SK-N-SH treated with all-trans-retinoic acid at 6 μM for 48 hours (cell line): ENCODE results near the gene ABCG4.

Source experiments
- ATAC-seq: fragments of 200-7000 bp; cut with Tn5 transposase; 3 replicates; pipeline ENCODE4 v1.9.1; 2020; ENCODE audit warnings: mild to moderate bottlenecking, moderate library complexity
- ARNTL ChIP-seq: fragments of 450-650 bp; formaldehyde crosslinking; IDR thresholded peaks from 2 replicates; pipeline ENCODE4 v1.5.0; 2020; ENCODE audit warnings: low read depth, mild to moderate bottlenecking, moderate library complexity, borderline replicate concordance
- BACH2 ChIP-seq: fragments of 250-450 bp; sonication (Bioruptor Pico); IDR thresholded peaks from 2 replicates; pipeline ENCODE4 v1.9.0; 2021; ENCODE audit warnings: mild to moderate bottlenecking, borderline replicate concordance
- CREB5 ChIP-seq: fragments of 250-450 bp; sonication (Bioruptor Pico); IDR thresholded peaks from 2 replicates; pipeline ENCODE4 v1.5.1; 2020; ENCODE audit warnings: low read depth, mild to moderate bottlenecking, moderate library complexity
- CSRNP3 ChIP-seq: fragments of 250-450 bp; sonication (Bioruptor Pico); IDR thresholded peaks from 2 replicates; pipeline ENCODE4 v1.5.1; 2021; ENCODE audit warnings: mild to moderate bottlenecking, moderate library complexity
- ESRRG ChIP-seq: fragments of 250-450 bp; sonication (Bioruptor Pico); IDR thresholded peaks from 2 replicates; pipeline ENCODE4 v1.6.1; 2021; ENCODE audit warnings: mild to moderate bottlenecking
- OSR1 ChIP-seq: fragments of 250-450 bp; sonication (Bioruptor Pico); IDR thresholded peaks from 2 replicates; pipeline ENCODE4 v1.8.0; 2022; ENCODE audit warnings: moderate library complexity, mild to moderate bottlenecking, inconsistent platforms
- POU6F1 ChIP-seq: fragments of 250-450 bp; sonication (Bioruptor Pico); IDR thresholded peaks from 2 replicates; pipeline ENCODE4 v1.8.0; 2021; ENCODE audit warnings: low read depth, mild to moderate bottlenecking, moderate library complexity, borderline replicate concordance
- RARB ChIP-seq: fragments of 250-450 bp; sonication (Bioruptor Pico); IDR thresholded peaks from 2 replicates; pipeline ENCODE4 v1.8.0; 2021; ENCODE audit warnings: mild to moderate bottlenecking, moderate library complexity
- SNAI2 ChIP-seq: fragments of 250-450 bp; sonication (Bioruptor Pico); IDR thresholded peaks from 2 replicates; pipeline ENCODE4 v1.5.0; 2020; ENCODE audit warnings: mild to moderate bottlenecking, moderate library complexity
- TCF4 ChIP-seq: fragments of 250-450 bp; sonication (Bioruptor Pico); IDR thresholded peaks from 2 replicates; pipeline ENCODE4 v1.8.0; 2021; ENCODE audit warnings: mild to moderate bottlenecking, moderate library complexity, borderline replicate concordance
- TSHZ2 ChIP-seq: fragments of 250-450 bp; sonication (Bioruptor Pico); IDR thresholded peaks from 2 replicates; pipeline ENCODE4 v1.5.0; 2020; ENCODE audit warnings: mild to moderate bottlenecking, moderate library complexity
- ZFP3 ChIP-seq: fragments of 250-450 bp; sonication (Bioruptor Pico); IDR thresholded peaks from 2 replicates; pipeline ENCODE4 v1.5.0; 2020; ENCODE audit warnings: mild to moderate bottlenecking, moderate library complexity
- ZFP30 ChIP-seq: fragments of 450-650 bp; formaldehyde crosslinking; IDR thresholded peaks from 2 replicates; pipeline ENCODE4 v1.5.0; 2022; ENCODE audit warnings: mild to moderate bottlenecking, moderate library complexity
- ZNF565 ChIP-seq: fragments of 450-650 bp; formaldehyde crosslinking; conservative IDR thresholded peaks from 2 replicates; pipeline ENCODE4 v1.5.0; 2020; ENCODE audit warnings: low read depth, mild to moderate bottlenecking, moderate library complexity
- ZNF8 ChIP-seq: fragments of 450-650 bp; formaldehyde crosslinking; IDR thresholded peaks from 2 replicates; pipeline ENCODE4 v1.5.0; 2020; ENCODE audit warnings: mild to moderate bottlenecking, moderate library complexity

The ABCG4 gene

GRCh38 chr11:119152043-119152442 lies 3.2 kb downstream of the ABCG4 start (continued):
- TF ChIP-seq TSHZ2 (CRISPR knock-in tag) (no peak), RARB (no peak), BACH2 (no peak), OSR1 (no peak), ZFP3 (CRISPR knock-in tag) (no peak), SNAI2 (CRISPR knock-in tag) (no peak), POU6F1 (CRISPR knock-in tag) (no peak), TCF4 (no peak), CREB5 (no peak)

- TF ChIP-seq TSHZ2 (CRISPR knock-in tag) (no peak), ESRRG (no peak), ZNF565 (CRISPR knock-in tag) (no peak), POU6F1 (CRISPR knock-in tag) (no peak), ARNTL (CRISPR knock-in tag) (no peak)
- no peak for ATAC-seq
These were observed 3.8 kb downstream of the ABCG4 start for GRCh38 chr11:119152604-119153003.

- no peak for ATAC-seq
- TF ChIP-seq POU6F1 (CRISPR knock-in tag) (no peak), ZNF8 (CRISPR knock-in tag) (no peak), TCF4 (no peak), ZFP30 (CRISPR knock-in tag) (no peak), ZFP3 (CRISPR knock-in tag) (no peak), CSRNP3 (CRISPR knock-in tag) (no peak), ZNF565 (CRISPR knock-in tag) (no peak)
These were observed 4.4 kb downstream of the ABCG4 start for GRCh38 chr11:119153049-119153818.
